Measurements from ENCODE around the gene GGPS1. TPM values are rescaled to one million over a fixed set of nuclear protein-coding genes. Genes with fewer than 3 reads are reported as not detected.

The GGPS1 gene
- total RNA-seq, 2 experiments from 2014 or later, result 35.6 to 37.4 TPM

GRCh38 chr1:235291599-235292091 is 36.7 kb upstream of the GGPS1 start:
- Mint-ChIP-seq H3K4me1 (peaks cover 60% of the 10 kb centered on the region), H3K4me3 (no peak overlapping the region), H3K36me3 (ENCODE audit: low read depth) (peaks cover 6% of the 10 kb centered on the region), H3K9me3 (ENCODE audit: low read depth) (no peaks in the 10 kb centered on the region), H3K27me3 (no peaks in the 10 kb centered on the region), H3K27ac (peak overlapping the region; percentile 3)
- intact Hi-C loops (cut with DNase I, micrococcal nuclease), result no loop called here
- DNase-seq, result no peak
- POLR2A ChIA-PET, result no interaction called here
- CTCF ChIA-PET, result interaction anchor here (0.6 to 1.0 kb wide), 2 partner anchors 23 to 769 kb away, joined by 3 read pairs; no protein-coding TSS in a partner anchor
- ATAC-seq, result no peak

- no peak overlapping the region for H3K4me3 Mint-ChIP-seq
Measured at GRCh38 chr1:235292790-235293189, 35.6 kb upstream of the GGPS1 start.

GRCh38 chr1:235293322-235293942 is 34.9 kb upstream of the GGPS1 start:
- ATAC-seq (no peak), DNase-seq (no peak)
- intact Hi-C loops (cut with DNase I, micrococcal nuclease), result no loop called here
- no peak overlapping the region for H3K4me3 Mint-ChIP-seq
- peaks cover 11% of the 10 kb centered on the region for H3K36me3 Mint-ChIP-seq (ENCODE audit: low read depth)
- H3K4me1 Mint-ChIP-seq, result peaks cover 58% of the 10 kb centered on the region
- H3K27me3 Mint-ChIP-seq, result no peaks in the 10 kb centered on the region
- H3K27ac Mint-ChIP-seq, result no peak overlapping the region
- CTCF ChIA-PET, result interaction anchor here (0.6 to 0.7 kb wide), 3 partner anchors 123 to 227 kb away, joined by 3 to 4 read pairs (median 3); no protein-coding TSS in a partner anchor
- POLR2A ChIA-PET, result no interaction called here
- H3K9me3 Mint-ChIP-seq (ENCODE audit: low read depth), result peaks cover 1% of the 10 kb centered on the region

More at GRCh38 chr1:235292790-235293189, 35.6 kb upstream of the GGPS1 start:
- intact Hi-C loops (cut with DNase I, micrococcal nuclease), result no loop called here
- ATAC-seq, result no peak
- ChIA-PET CTCF (interaction anchor here (0.6 to 0.7 kb wide), 3 partner anchors 124 to 227 kb away, joined by 3 to 4 read pairs (median 3); no protein-coding TSS in a partner anchor), POLR2A (no interaction called here)
- Mint-ChIP-seq H3K27me3 (no peaks in the 10 kb centered on the region), H3K36me3 (ENCODE audit: low read depth) (peaks cover 10% of the 10 kb centered on the region), H3K9me3 (ENCODE audit: low read depth) (peaks cover 1% of the 10 kb centered on the region), H3K27ac (peak overlapping the region; percentile 27), H3K4me1 (peaks cover 60% of the 10 kb centered on the region)
- DNase-seq, result no peak

GRCh38 chr1:235295902-235296350 is 32.4 kb upstream of the GGPS1 start:
- DNase-seq, result no peak

GRCh38 chr1:235296729-235297128 is 31.6 kb upstream of the GGPS1 start:
- H3K27ac Mint-ChIP-seq, result peak overlapping the region; percentile 68
- intact Hi-C loops (cut with DNase I, micrococcal nuclease), result loop anchor here in 1 of 2 experiments (1.0 kb wide), 1 partner anchor 32 kb away; the partner anchor contains the start of genes ARID4B and GGPS1
- ChIA-PET CTCF (interaction anchor here (1.4 kb wide), 1 partner anchor 23 kb away, joined by 4 read pairs; no protein-coding TSS in a partner anchor), POLR2A (no interaction called here)
- ATAC-seq, result no peak
- DNase-seq, result no peak
- peaks cover 64% of the 10 kb centered on the region for H3K4me1 Mint-ChIP-seq
- no peaks in the 10 kb centered on the region for H3K27me3 Mint-ChIP-seq
- peaks cover 1% of the 10 kb centered on the region for H3K9me3 Mint-ChIP-seq (ENCODE audit: low read depth)
- H3K4me3 Mint-ChIP-seq, result no peak overlapping the region
- H3K36me3 Mint-ChIP-seq (ENCODE audit: low read depth), result peaks cover 7% of the 10 kb centered on the region

More at GRCh38 chr1:235295902-235296350, 32.4 kb upstream of the GGPS1 start:
- ChIA-PET CTCF (interaction anchor here (0.9 to 1.4 kb wide), 2 partner anchors 22 to 34 kb away, joined by 4 read pairs; no protein-coding TSS in a partner anchor), POLR2A (no interaction called here)
- intact Hi-C loops (cut with DNase I, micrococcal nuclease), result no loop called here
- Mint-ChIP-seq H3K36me3 (ENCODE audit: low read depth) (peaks cover 9% of the 10 kb centered on the region), H3K27me3 (no peaks in the 10 kb centered on the region), H3K9me3 (ENCODE audit: low read depth) (peaks cover 1% of the 10 kb centered on the region), H3K4me3 (no peak overlapping the region), H3K4me1 (peaks cover 61% of the 10 kb centered on the region), H3K27ac (peak overlapping the region; percentile 1)
- no peak for ATAC-seq

- Mint-ChIP-seq H3K9me3 (ENCODE audit: low read depth) (peaks cover 1% of the 10 kb centered on the region), H3K4me3 (peak overlapping the region; percentile 59), H3K4me1 (peaks cover 64% of the 10 kb centered on the region), H3K27me3 (no peaks in the 10 kb centered on the region), H3K36me3 (ENCODE audit: low read depth) (peaks cover 7% of the 10 kb centered on the region), H3K27ac (peak overlapping the region; percentile 87)
- ATAC-seq, result peak; percentile 72
- POLR2A ChIA-PET, result no interaction called here
- no peak for DNase-seq
- intact Hi-C loops (cut with DNase I, micrococcal nuclease), result loop anchor here in 1 of 2 experiments (1.0 kb wide), 1 partner anchor 31 kb away; the partner anchor contains the start of genes ARID4B and GGPS1
- CTCF ChIA-PET, result interaction anchor here (1.3 kb wide), 1 partner anchor 8 kb away, joined by 3 read pairs; no protein-coding TSS in a partner anchor
Measured at GRCh38 chr1:235297579-235297978, 30.8 kb upstream of the GGPS1 start.

GRCh38 chr1:235298758-235299157 is 29.6 kb upstream of the GGPS1 start:
- intact Hi-C loops (cut with DNase I, micrococcal nuclease), result no loop called here
- Mint-ChIP-seq H3K27me3 (no peaks in the 10 kb centered on the region), H3K4me3 (no peak overlapping the region), H3K27ac (peak overlapping the region; percentile 66), H3K9me3 (ENCODE audit: low read depth) (peaks cover 1% of the 10 kb centered on the region), H3K36me3 (ENCODE audit: low read depth) (peaks cover 7% of the 10 kb centered on the region), H3K4me1 (peaks cover 61% of the 10 kb centered on the region)
- no peak for ATAC-seq
- CTCF ChIA-PET, result interaction anchor here (0.6 to 1.3 kb wide), 6 partner anchors 10 to 1095 kb away, joined by 3 to 4 read pairs (median 3); no protein-coding TSS in a partner anchor
- POLR2A ChIA-PET, result no interaction called here
- no peak for DNase-seq

GRCh38 chr1:235299169-235299858 is 29.1 kb upstream of the GGPS1 start:
- no peak for ATAC-seq
- Mint-ChIP-seq H3K9me3 (ENCODE audit: low read depth) (peaks cover 1% of the 10 kb centered on the region), H3K4me3 (no peak overlapping the region)

GRCh38 chr1:235302143-235302542 is 26.2 kb upstream of the GGPS1 start:
- CTCF ChIA-PET, result interaction anchor here (0.6 kb wide), 1 partner anchor 248 kb away, joined by 3 read pairs; no protein-coding TSS in a partner anchor
- Mint-ChIP-seq H3K27me3 (no peaks in the 10 kb centered on the region), H3K27ac (no peak overlapping the region), H3K36me3 (ENCODE audit: low read depth) (peaks cover 12% of the 10 kb centered on the region), H3K9me3 (ENCODE audit: low read depth) (no peaks in the 10 kb centered on the region), H3K4me1 (peaks cover 72% of the 10 kb centered on the region), H3K4me3 (no peak overlapping the region)
- intact Hi-C loops (cut with DNase I, micrococcal nuclease), result no loop called here
- no peak for DNase-seq
- ATAC-seq, result no peak
- POLR2A ChIA-PET, result no interaction called here

More at GRCh38 chr1:235299169-235299858, 29.1 kb upstream of the GGPS1 start:
- CTCF ChIA-PET, result interaction anchor here (0.6 to 1.3 kb wide), 7 partner anchors 11 to 1095 kb away, joined by 3 to 4 read pairs (median 3); no protein-coding TSS in a partner anchor
- Mint-ChIP-seq H3K4me1 (peaks cover 64% of the 10 kb centered on the region), H3K36me3 (ENCODE audit: low read depth) (peaks cover 9% of the 10 kb centered on the region), H3K27ac (peak overlapping the region; percentile 57), H3K27me3 (no peaks in the 10 kb centered on the region)
- no peak for DNase-seq
- intact Hi-C loops (cut with DNase I, micrococcal nuclease), result no loop called here
- POLR2A ChIA-PET, result no interaction called here

- H3K36me3 Mint-ChIP-seq (ENCODE audit: low read depth), result peaks cover 10% of the 10 kb centered on the region
- ChIA-PET CTCF (interaction anchor here (1.0 to 2.2 kb wide), 6 partner anchors 10 to 110 kb away, joined by 3 to 13 read pairs (median 4); no protein-coding TSS in a partner anchor), POLR2A (interaction anchor here (0.6 to 0.7 kb wide), 2 partner anchors 9 to 24 kb away, joined by 3 read pairs; partner anchors contain the start of gene GGPS1)
- no peaks in the 10 kb centered on the region for H3K27me3 Mint-ChIP-seq
- peak overlapping the region; percentile 52 for H3K4me3 Mint-ChIP-seq
- DNase-seq (peak; percentile 33), ATAC-seq (peak; percentile 76)
- no peaks in the 10 kb centered on the region for H3K9me3 Mint-ChIP-seq (ENCODE audit: low read depth)
- H3K27ac Mint-ChIP-seq, result peak overlapping the region; percentile 93
- peaks cover 57% of the 10 kb centered on the region for H3K4me1 Mint-ChIP-seq
- intact Hi-C loops (cut with DNase I, micrococcal nuclease), result no loop called here
Measured at GRCh38 chr1:235304549-235305451, 23.6 kb upstream of the GGPS1 start.
